GM12878 (cell line): ENCODE measurements around the gene FAM186B. TPM values are rescaled to one million over a fixed set of nuclear protein-coding genes. Genes with fewer than 3 reads are reported as not detected.

ENCODE experiments used
- ATAC-seq: fragments of 200-7000 bp; cut with Tn5 transposase; 3 replicates; pipeline ENCODE4 v1.9.1; 2020; ENCODE audit warnings: mild to moderate bottlenecking, moderate library complexity
- BruUV-seq: library from RNA; stranded (reverse); fragments of 400-500 nt; replicated peaks from 2 replicates; lab custom pipeline; 2021; lab: Mats Ljungman, UMichigan
- CTCF ChIA-PET: fragments of 300-600 bp; sonication (Branson Sonifier 250); formaldehyde crosslinking; extraction: SDS; loops from one replicate; lab custom pipeline; 2021; ENCODE audit warnings: inconsistent platforms; lab: Yijun Ruan, JAX
- POLR2A ChIA-PET: fragments of 350-600 bp; formaldehyde crosslinking; extraction: SDS; loops from one replicate; lab custom pipeline; 2021; ENCODE audit warnings: inconsistent platforms; lab: Charles Lee
- RAD21 ChIA-PET: fragments of 300-600 bp; sonication (Branson Sonifier 250); formaldehyde crosslinking; loops from one replicate; lab custom pipeline; 2023; ENCODE audit warnings: antibody characterized with exemption; ENCODE audit not compliant: unreplicated experiment; lab: Charles Lee
- SMC1A ChIA-PET: fragments of 300-600 bp; sonication (Branson Sonifier 250); formaldehyde crosslinking; loops from one replicate; lab custom pipeline; 2023; ENCODE audit not compliant: unreplicated experiment, uncharacterized antibody; lab: Charles Lee
- DNase-seq: peaks from one replicate; pipeline ENCODE4 v3.0.0-alpha.2; 2011; ENCODE audit warnings: low read depth, low spot score
- FAIRE-seq: peaks from 3 replicates; lab custom pipeline; 2011; peaks lifted over from hg19 to GRCh38; lab: Jason Lieb, UNC
- H2AFZ ChIP-seq: 2 replicates; pipeline ENCODE4 v1.6.0; 2011; ENCODE audit warnings: low read depth, low read length, control low read depth; ENCODE audit not compliant: control insufficient read depth
- H3K27ac ChIP-seq: 2 replicates; pipeline ENCODE4 v1.5.1; 2011; ENCODE audit warnings: control low read depth; ENCODE audit not compliant: control insufficient read depth, insufficient read depth
- H3K27me3 ChIP-seq, 2 experiments: replicated peaks in 1 of 2; 2 replicates each; pipeline versions ENCODE4 v1.6.0 to v1.6.1; 2011; ENCODE audit warnings: low read length in 1 of 2; ENCODE audit not compliant: control insufficient read depth in 2 of 2, insufficient read depth in 2 of 2
- H3K36me3 ChIP-seq, 2 experiments: 2 replicates each; pipeline ENCODE4 v1.5.1; 2011; ENCODE audit warnings: low read length in 1 of 2; ENCODE audit not compliant: control insufficient read depth in 2 of 2, insufficient read depth in 2 of 2
- H3K4me1 ChIP-seq: 2 replicates; pipeline ENCODE4 v1.6.1; 2011; ENCODE audit warnings: mild to moderate bottlenecking, low read length, moderate library complexity, mixed read lengths; ENCODE audit not compliant: control insufficient read depth, insufficient read depth
- H3K4me2 ChIP-seq: 2 replicates; pipeline ENCODE4 v1.6.0; 2011; ENCODE audit warnings: control low read depth; ENCODE audit not compliant: control insufficient read depth, insufficient read depth
- H3K4me3 ChIP-seq: fragments of 200-600 bp; sonication (generic); 2 replicates; pipeline ENCODE4 v1.5.1; 2016
- H3K79me2 ChIP-seq: 2 replicates; pipeline ENCODE4 v1.6.0; 2011; ENCODE audit warnings: low read length; ENCODE audit not compliant: control insufficient read depth, insufficient read depth
- H3K9ac ChIP-seq: 2 replicates; pipeline ENCODE4 v1.8.0; 2011; ENCODE audit warnings: low read length, control low read depth, mixed read lengths; ENCODE audit not compliant: control insufficient read depth, insufficient read depth
- H3K9me3 ChIP-seq: replicated peaks from 3 replicates; pipeline ENCODE4 v1.5.1; 2011; ENCODE audit warnings: mild to moderate bottlenecking, low read length; ENCODE audit not compliant: control insufficient read depth, insufficient read depth
- H4K20me1 ChIP-seq: 2 replicates; pipeline ENCODE4 v1.6.0; 2011; ENCODE audit not compliant: control insufficient read depth, insufficient read depth
- BHLHE40 ChIP-seq, 2 experiments: fragments of 450-650 bp in 1 of 2; IDR thresholded peaks; 2 replicates each; pipeline ENCODE4 v1.6.1; 2011 to 2017; ENCODE audit warnings: low read depth in 2 of 2, borderline replicate concordance in 1 of 2, improper control_type of control experiment in 1 of 2, low read length in 1 of 2, mild to moderate bottlenecking in 1 of 2
- CBFB ChIP-seq: IDR thresholded peaks from 2 replicates; pipeline ENCODE4 v1.6.1; 2016; ENCODE audit warnings: antibody characterized with exemption, low read depth
- CHD4 ChIP-seq: fragments of 200-600 bp; sonication (generic); IDR thresholded peaks from 2 replicates; pipeline ENCODE4 v1.6.1; 2016; ENCODE audit warnings: mild to moderate bottlenecking
- HCFC1 ChIP-seq: fragments of 150-350 bp; IDR thresholded peaks from 2 replicates; pipeline ENCODE4 v1.6.1; 2014; ENCODE audit warnings: low read length
- KLF5 ChIP-seq: fragments of 450-650 bp; IDR thresholded peaks from 2 replicates; pipeline ENCODE4 v1.6.1; 2014; ENCODE audit warnings: mild to moderate bottlenecking; ENCODE audit not compliant: partially characterized antibody
- MEF2A ChIP-seq: IDR thresholded peaks from 2 replicates; pipeline ENCODE4 v1.6.1; 2011; ENCODE audit warnings: low read depth, mild to moderate bottlenecking, low read length, moderate library complexity; ENCODE audit not compliant: insufficient read depth
- MTA3 ChIP-seq: IDR thresholded peaks from 2 replicates; pipeline ENCODE4 v1.6.1; 2012; ENCODE audit warnings: low read length, inconsistent platforms, borderline replicate concordance
- SMARCA5 ChIP-seq: fragments of 450-650 bp; IDR thresholded peaks from 2 replicates; pipeline ENCODE4 v1.6.1; 2017; ENCODE audit warnings: mild to moderate bottlenecking
- USF1 ChIP-seq: IDR thresholded peaks from 2 replicates; pipeline ENCODE4 v1.6.1; 2011; ENCODE audit warnings: borderline replicate concordance, low read depth, mild to moderate bottlenecking, moderate library complexity, mixed read lengths, low read length; ENCODE audit not compliant: insufficient read depth; ENCODE audit errors: extremely low read length
- WGBS: methylation state at CpG from one replicate; pipeline ENCODE4 v1.1.6; 2016; ENCODE audit warnings: low lambda C conversion rate; ENCODE audit not compliant: insufficient replicate concordance, insufficient coverage; ENCODE audit errors: missing lambda C conversion rate; 5-methylcytosine and 5-hydroxymethylcytosine counted together
- in situ Hi-C: fragments of 300-500 bp; cut with MboI; formaldehyde crosslinking; loops from 9 replicates; pipeline ENCODE4 v1.14.3; 2018; ENCODE audit warnings: mixed read lengths
- intact Hi-C: fragments of 100-400 bp; cut with micrococcal nuclease; formaldehyde crosslinking; loops from one replicate; pipeline ENCODE4 v1.14.2; 2022; ENCODE audit not compliant: unreplicated experiment
- polyA plus RNA-seq, 11 experiments: library from polyadenylated mRNA; depleted of rRNA in 4 of 11; unstranded in 6 of 11; stranded (reverse) in 5 of 11; fragments of >200 nt; fragmentation: Nextera tagmentation in 4 of 11; fragmentation: Illumina TruSeq in 1 of 11; extraction: Ambion mirVana in 4 of 11; extraction: Trizol in 1 of 11; gene quantifications; 1 replicate in 1 of 11; 2 replicates in 10 of 11; pipeline versions ENCODE4 v1.2.1 to v1.2.3, GENCODE V29; 2011 to 2016; ENCODE audit warnings: inconsistent platforms in 2 of 11, missing spikeins in 2 of 11, low read depth in 1 of 11
- total RNA-seq, 4 experiments: library from RNA; depleted of rRNA in 3 of 4; stranded (reverse); fragments of >200 nt in 3 of 4; fragmentation: Illumina TruSeq in 1 of 4; extraction: Trizol in 1 of 4; gene quantifications; 2 replicates each; pipeline versions ENCODE4 v1.2.1 to v1.2.3, GENCODE V29; 2013 to 2021
- TF ChIP-seq, protein P1 (sequence below): fragments of 150-350 bp; IDR thresholded peaks from 2 replicates; pipeline ENCODE4 v1.6.1; 2014; ENCODE audit warnings: mild to moderate bottlenecking, low read depth, low read length
- TF ChIP-seq, protein P2 (sequence below), 3 experiments: IDR thresholded peaks in 2 of 3; conservative IDR thresholded peaks in 1 of 3; 2 replicates each; pipeline ENCODE4 v1.5.1; 2011; ENCODE audit warnings: low read depth in 3 of 3, low read length in 3 of 3, mild to moderate bottlenecking in 3 of 3, control low read depth in 2 of 3, moderate library complexity in 2 of 3, inconsistent platforms in 1 of 3, mixed read lengths in 1 of 3; ENCODE audit not compliant: control insufficient read depth in 2 of 3, insufficient read depth in 1 of 3; ENCODE audit errors: extremely low read depth in 1 of 3
- TF ChIP-seq, protein P3 (sequence below): IDR thresholded peaks from 2 replicates; pipeline ENCODE4 v1.6.1; 2012; ENCODE audit warnings: low read depth, low read length, improper control_type of control experiment

FAM186B gene
- total and polyA plus RNA-seq, 10 of the 15 experiments (the other 5 are each of a cell fraction or from before 2014, with no cell fraction given) = 0.13 to 0.79 (median 0.51) TPM

GRCh38 chr12:49549735-49550692 lies 55.4 kb downstream of the FAM186B start (continued):
- TF ChIP-seq CBFB (no peak), USF1 (no peak)

- DNase-seq (no peak), ATAC-seq (peak; percentile 10; the same call in 2 of the 3 replicates), FAIRE-seq (no peak)
- Histone ChIP-seq H3K36me3 (no peaks in the 10 kb centered on the region), H3K79me2 (no peaks in the 10 kb centered on the region), H3K9me3 (no peaks in the 10 kb centered on the region), H2AFZ (peak overlapping the region; percentile 51), H4K20me1 (no peaks in the 10 kb centered on the region), H3K4me1 (no peaks in the 10 kb centered on the region), H3K9ac (no peak overlapping the region), H3K27me3 (peaks cover 0 to 12% of the 10 kb centered on the region in 2 experiments; a peak in 3 of 4 replicates), H3K4me2 (peak overlapping the region; percentile 30), H3K27ac (no peak overlapping the region), H3K4me3 (no peak overlapping the region; the same call in 1 of the 2 replicates)
- BruUV-seq = no TSS peak
- ChIA-PET CTCF (no interaction called here), SMC1A (no interaction called here), POLR2A (no interaction called here), RAD21 (interaction anchor here (1.9 kb wide), 1 partner anchor 191 kb away, joined by 6 read pairs; no protein-coding TSS in a partner anchor)
- WGBS = 35% methylated on average over 62 of the region's 70 CpGs
- in situ Hi-C loops = no loop called here
- intact Hi-C loops = no loop called here
- TF ChIP-seq, protein P1, sequence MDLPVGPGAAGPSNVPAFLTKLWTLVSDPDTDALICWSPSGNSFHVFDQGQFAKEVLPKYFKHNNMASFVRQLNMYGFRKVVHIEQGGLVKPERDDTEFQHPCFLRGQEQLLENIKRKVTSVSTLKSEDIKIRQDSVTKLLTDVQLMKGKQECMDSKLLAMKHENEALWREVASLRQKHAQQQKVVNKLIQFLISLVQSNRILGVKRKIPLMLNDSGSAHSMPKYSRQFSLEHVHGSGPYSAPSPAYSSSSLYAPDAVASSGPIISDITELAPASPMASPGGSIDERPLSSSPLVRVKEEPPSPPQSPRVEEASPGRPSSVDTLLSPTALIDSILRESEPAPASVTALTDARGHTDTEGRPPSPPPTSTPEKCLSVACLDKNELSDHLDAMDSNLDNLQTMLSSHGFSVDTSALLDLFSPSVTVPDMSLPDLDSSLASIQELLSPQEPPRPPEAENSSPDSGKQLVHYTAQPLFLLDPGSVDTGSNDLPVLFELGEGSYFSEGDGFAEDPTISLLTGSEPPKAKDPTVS = no peak
- TF ChIP-seq SMARCA5 (no peak), MEF2A (no peak), KLF5 (no peak), HCFC1 (no peak), CHD4 (no peak), MTA3 (no peak), BHLHE40 (IDR thresholded peaks at IDR 0.05; ENCODE audit: borderline replicate concordance in 1 of 2, low read depth in 2 of 2, low read length in 1 of 2) (peak in 1 of 2 experiments; percentile 29; a peak in 1 of 4 replicates)
- TF ChIP-seq, protein P2, sequence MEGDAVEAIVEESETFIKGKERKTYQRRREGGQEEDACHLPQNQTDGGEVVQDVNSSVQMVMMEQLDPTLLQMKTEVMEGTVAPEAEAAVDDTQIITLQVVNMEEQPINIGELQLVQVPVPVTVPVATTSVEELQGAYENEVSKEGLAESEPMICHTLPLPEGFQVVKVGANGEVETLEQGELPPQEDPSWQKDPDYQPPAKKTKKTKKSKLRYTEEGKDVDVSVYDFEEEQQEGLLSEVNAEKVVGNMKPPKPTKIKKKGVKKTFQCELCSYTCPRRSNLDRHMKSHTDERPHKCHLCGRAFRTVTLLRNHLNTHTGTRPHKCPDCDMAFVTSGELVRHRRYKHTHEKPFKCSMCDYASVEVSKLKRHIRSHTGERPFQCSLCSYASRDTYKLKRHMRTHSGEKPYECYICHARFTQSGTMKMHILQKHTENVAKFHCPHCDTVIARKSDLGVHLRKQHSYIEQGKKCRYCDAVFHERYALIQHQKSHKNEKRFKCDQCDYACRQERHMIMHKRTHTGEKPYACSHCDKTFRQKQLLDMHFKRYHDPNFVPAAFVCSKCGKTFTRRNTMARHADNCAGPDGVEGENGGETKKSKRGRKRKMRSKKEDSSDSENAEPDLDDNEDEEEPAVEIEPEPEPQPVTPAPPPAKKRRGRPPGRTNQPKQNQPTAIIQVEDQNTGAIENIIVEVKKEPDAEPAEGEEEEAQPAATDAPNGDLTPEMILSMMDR (IDR thresholded peaks at IDR 0.05 in 2 of 3, conservative IDR thresholded peaks at IDR 0.05 in 1 of 3; ENCODE audit: control insufficient read depth in 2 of 3, extremely low read depth in 1 of 3, insufficient read depth in 1 of 3, low read depth in 3 of 3, low read length in 3 of 3) = peak in 2 of 3 experiments; percentile 11 to 15; a peak in 1 of 6 replicates
- TF ChIP-seq, protein P3, sequence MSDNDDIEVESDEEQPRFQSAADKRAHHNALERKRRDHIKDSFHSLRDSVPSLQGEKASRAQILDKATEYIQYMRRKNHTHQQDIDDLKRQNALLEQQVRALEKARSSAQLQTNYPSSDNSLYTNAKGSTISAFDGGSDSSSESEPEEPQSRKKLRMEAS = no peak
Observed at GRCh38 chr12:49548822-49549648, 56.4 kb downstream of the FAM186B start.
